Measurements from ENCODE around the gene MAML3.

Gene MAML3

DNA sequence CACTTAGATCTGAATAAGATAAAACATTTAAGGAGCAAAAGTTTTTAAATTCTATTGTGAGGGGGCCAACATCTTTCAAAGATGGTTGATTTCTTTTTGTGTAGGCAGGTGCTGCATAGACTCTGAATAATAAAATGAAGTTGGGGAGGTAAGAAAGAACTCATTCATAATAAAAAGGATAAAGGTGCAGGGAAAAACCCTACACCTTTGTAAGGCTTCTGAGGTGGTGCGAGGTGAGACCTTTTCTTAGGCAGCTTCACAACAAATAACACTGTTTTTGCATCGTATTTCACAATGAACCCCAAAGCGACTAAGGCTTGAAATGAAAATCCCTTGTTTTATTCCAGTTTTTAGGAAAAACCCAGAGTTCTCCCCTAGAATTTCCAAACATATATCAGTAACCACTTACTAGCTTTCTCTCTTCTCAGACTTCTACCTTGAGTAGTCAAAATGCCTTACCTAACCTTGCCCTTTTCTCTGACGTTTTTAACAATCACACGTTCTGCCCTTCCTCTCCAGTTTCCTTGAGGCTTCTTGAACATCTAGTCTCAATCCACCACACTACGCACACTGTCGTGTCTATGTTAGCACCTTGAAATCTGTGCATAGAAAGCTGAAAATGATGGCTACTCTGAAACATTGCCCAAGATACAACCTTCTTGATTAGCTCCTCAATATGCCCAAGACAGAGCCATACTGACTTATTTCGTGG lies 30.2 kb downstream of the MAML3 start:
- DNase-seq (ENCODE audit: extremely low read depth, low read depth) = no peak
- no peak overlapping the region for H3K4me3 ChIP-seq (replicated peaks; ENCODE audit: low read depth, low read length)
- no peak for TF ChIP-seq CTCF (IDR thresholded peaks at IDR 0.05; ENCODE audit: low read depth, low read length, missing control alignments)

GRCh38 chr4:140122891-140123290 lies 31.1 kb downstream of the MAML3 start:
- DNase-seq (ENCODE audit: extremely low read depth, low read depth) = no peak
- no peak for TF ChIP-seq CTCF (IDR thresholded peaks at IDR 0.05; ENCODE audit: low read depth, low read length, missing control alignments)
- no peak overlapping the region for H3K4me3 ChIP-seq (replicated peaks; ENCODE audit: low read depth, low read length)

DNA sequence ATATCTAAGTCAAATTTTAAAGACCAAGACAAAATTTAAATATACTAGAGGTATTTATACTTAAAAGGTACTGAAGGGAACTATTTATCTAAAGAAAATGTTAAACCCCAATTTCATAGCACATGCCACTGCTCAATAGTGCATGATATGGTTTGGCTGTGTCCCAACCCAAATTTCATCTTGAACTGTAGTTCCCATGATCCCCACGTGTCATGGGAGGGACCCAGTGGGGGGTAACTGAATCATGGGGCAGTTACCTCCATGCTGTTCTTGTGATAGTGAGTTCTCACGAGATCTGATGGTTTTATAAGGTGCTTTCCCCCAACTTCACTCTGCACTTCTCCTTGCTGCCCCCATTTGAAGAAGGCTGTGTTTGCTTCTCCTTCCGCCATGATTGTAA lies 32.3 kb downstream of the MAML3 start:
- no peak for DNase-seq (ENCODE audit: extremely low read depth, low read depth)
- no peak for TF ChIP-seq CTCF (IDR thresholded peaks at IDR 0.05; ENCODE audit: low read depth, low read length, missing control alignments)

GRCh38 chr4:140118931-140119640 lies 34.9 kb downstream of the MAML3 start:
- no peak for TF ChIP-seq CTCF (IDR thresholded peaks at IDR 0.05; ENCODE audit: low read depth, low read length, missing control alignments)
- H3K4me3 ChIP-seq (replicated peaks; ENCODE audit: low read depth, low read length) = no peak overlapping the region
- DNase-seq (ENCODE audit: extremely low read depth, low read depth) = no peak

More for the DNA sequence above, 32.3 kb downstream of the MAML3 start:
- H3K4me3 ChIP-seq (replicated peaks; ENCODE audit: low read depth, low read length) = no peak overlapping the region

DNA sequence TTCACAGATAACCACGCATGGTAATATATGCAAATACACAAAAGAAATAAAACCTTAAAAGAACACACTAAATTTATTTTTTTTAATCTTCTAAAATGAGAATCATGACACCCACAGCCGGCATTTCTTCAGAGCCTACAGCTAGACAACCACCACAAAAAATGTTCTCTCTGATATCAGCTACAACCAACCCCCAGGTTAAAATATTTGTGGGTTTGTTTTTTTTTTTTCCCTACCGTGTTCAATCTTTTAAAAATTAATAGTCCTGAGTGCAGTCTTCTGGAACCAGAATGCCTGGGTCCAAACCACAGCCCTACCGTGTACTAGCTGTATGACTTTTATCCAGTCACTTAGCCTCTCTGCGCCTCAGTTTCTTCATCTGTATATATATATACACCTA lies 36.0 kb downstream of the MAML3 start:
- no peak for TF ChIP-seq CTCF (IDR thresholded peaks at IDR 0.05; ENCODE audit: low read depth, low read length, missing control alignments)
- DNase-seq (ENCODE audit: extremely low read depth, low read depth) = no peak
- H3K4me3 ChIP-seq (replicated peaks; ENCODE audit: low read depth, low read length) = no peak overlapping the region

GRCh38 chr4:140116442-140117104 lies 37.4 kb downstream of the MAML3 start:
- TF ChIP-seq CTCF (IDR thresholded peaks at IDR 0.05; ENCODE audit: low read depth, low read length, missing control alignments) = no peak
- DNase-seq (ENCODE audit: extremely low read depth, low read depth) = peak; percentile 58
- H3K4me3 ChIP-seq (replicated peaks; ENCODE audit: low read depth, low read length) = no peak overlapping the region

Measured in HFF-Myc (cell line).